Tongue (tissue), 2 donors: ENCODE results near the gene CYTH4. TPM values are rescaled to one million over a fixed set of nuclear protein-coding genes. Genes with fewer than 3 reads are reported as not detected.

ENCODE experiments used
- DNase-seq: peaks from one replicate; pipeline ENCODE4 v3.0.0-alpha.2; 2015
- total RNA-seq: library from RNA; depleted of rRNA; stranded (reverse); fragments of >200 nt; gene quantifications from one replicate; pipeline ENCODE4 v1.2.3, GENCODE V29; 2014

Gene CYTH4
- total RNA-seq, 1 donor from 2014 or later = 20.5 TPM

- DNase-seq = no peak
These were observed 9.4 kb downstream of the CYTH4 start for GRCh38 chr22:37291559-37292298.

- no peak for DNase-seq
These were observed 10.3 kb downstream of the CYTH4 start for GRCh38 chr22:37292641-37293040.

- DNase-seq = no peak
These were observed 10.9 kb downstream of the CYTH4 start for GRCh38 chr22:37293172-37293571.

GRCh38 chr22:37294747-37295146 is 12.4 kb downstream of the CYTH4 start:
- DNase-seq = no peak

GRCh38 chr22:37295213-37295886 is 13.0 kb downstream of the CYTH4 start:
- no peak for DNase-seq

- DNase-seq = no peak
These were observed 13.6 kb downstream of the CYTH4 start for GRCh38 chr22:37295946-37296345.

GRCh38 chr22:37298748-37299495 is 16.6 kb downstream of the CYTH4 start:
- DNase-seq = no peak

GRCh38 chr22:37299969-37300509 is 17.7 kb downstream of the CYTH4 start:
- no peak for DNase-seq

GRCh38 chr22:37300551-37301017 is 18.3 kb downstream of the CYTH4 start:
- no peak for DNase-seq

- DNase-seq = no peak
These were observed 19.0 kb downstream of the CYTH4 start for GRCh38 chr22:37301144-37301830.

- no peak for DNase-seq
These were observed 20.6 kb downstream of the CYTH4 start for GRCh38 chr22:37302674-37303555.

GRCh38 chr22:37303821-37304274 is 21.5 kb downstream of the CYTH4 start:
- DNase-seq = no peak

GRCh38 chr22:37304595-37305343 is 22.5 kb downstream of the CYTH4 start:
- no peak for DNase-seq

- DNase-seq = no peak
These were observed 23.6 kb downstream of the CYTH4 start for GRCh38 chr22:37305887-37306286.

- DNase-seq = no peak
These were observed 24.2 kb downstream of the CYTH4 start for GRCh38 chr22:37306494-37306829.

GRCh38 chr22:37308385-37309200 is 26.3 kb downstream of the CYTH4 start:
- DNase-seq = no peak

- no peak for DNase-seq
These were observed 27.1 kb downstream of the CYTH4 start for GRCh38 chr22:37309211-37310074.

- no peak for DNase-seq
These were observed 27.8 kb downstream of the CYTH4 start for GRCh38 chr22:37310075-37310606.
